OCI-M2 (cell line): Measurements from ENCODE around the gene DRD4.

Experiments
- DNase-seq: peaks from one replicate; lab custom pipeline; 2025; ENCODE audit not compliant: unreplicated experiment; lab: John Stamatoyannopoulos, UW

DRD4 gene

GRCh38 chr11:636511-637332 lies at the start of gene DRD4:
Gene DRD4 (plus strand): TSS chr11:637269. CDS start chr11:637305, 36 bp downstream.
- DNase-seq: no peak

GRCh38 chr11:587546-587945 lies 49.5 kb upstream of the DRD4 start:
- DNase-seq: no peak

DNA sequence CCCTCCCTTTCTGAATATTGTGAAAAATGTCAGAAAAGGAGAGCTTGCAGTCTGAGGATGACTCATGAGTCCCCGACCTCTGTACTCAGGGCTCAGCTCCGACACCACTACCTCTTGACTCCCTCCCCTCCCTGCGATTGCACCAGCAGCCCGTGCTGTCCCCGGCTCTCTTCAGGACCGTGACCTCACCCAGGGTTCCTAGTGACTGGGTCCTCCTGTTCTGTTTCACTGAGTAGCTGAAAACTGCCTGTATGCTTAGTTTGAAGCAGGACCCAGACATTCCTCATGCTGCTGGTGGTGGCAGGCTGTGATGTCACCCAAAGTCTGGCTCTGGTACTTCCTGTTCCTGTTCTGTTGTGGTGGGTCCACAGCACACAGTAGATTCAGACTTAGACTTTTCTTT lies 49.1 kb upstream of the DRD4 start:
- DNase-seq: no peak

DNA sequence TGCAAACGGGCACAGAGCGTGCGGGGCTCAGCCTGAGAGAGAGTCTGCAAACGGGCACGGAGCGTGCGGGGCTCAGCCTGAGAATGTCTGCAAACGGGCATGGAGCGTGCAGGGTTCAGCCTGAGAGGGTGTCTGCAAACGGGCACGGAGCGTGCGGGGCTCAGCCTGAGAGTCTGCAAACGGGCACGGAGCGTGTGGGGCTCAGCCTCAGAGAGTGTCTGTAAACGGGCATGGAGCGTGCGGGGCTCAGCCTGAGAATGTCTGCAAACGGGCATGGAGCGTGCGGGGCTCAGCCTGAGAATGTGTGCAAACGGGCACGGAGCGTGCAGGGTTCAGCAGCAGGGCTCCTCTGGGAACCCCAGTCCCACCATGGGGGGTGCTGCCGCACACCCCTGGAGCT lies 47.3 kb upstream of the DRD4 start:
- DNase-seq: no peak

- no peak for DNase-seq
These were observed 46.1 kb upstream of the DRD4 start for GRCh38 chr11:590997-591396.

GRCh38 chr11:592501-592900 lies 44.6 kb upstream of the DRD4 start:
- no peak for DNase-seq

GRCh38 chr11:592918-593317 lies 44.2 kb upstream of the DRD4 start:
- no peak for DNase-seq

DNA sequence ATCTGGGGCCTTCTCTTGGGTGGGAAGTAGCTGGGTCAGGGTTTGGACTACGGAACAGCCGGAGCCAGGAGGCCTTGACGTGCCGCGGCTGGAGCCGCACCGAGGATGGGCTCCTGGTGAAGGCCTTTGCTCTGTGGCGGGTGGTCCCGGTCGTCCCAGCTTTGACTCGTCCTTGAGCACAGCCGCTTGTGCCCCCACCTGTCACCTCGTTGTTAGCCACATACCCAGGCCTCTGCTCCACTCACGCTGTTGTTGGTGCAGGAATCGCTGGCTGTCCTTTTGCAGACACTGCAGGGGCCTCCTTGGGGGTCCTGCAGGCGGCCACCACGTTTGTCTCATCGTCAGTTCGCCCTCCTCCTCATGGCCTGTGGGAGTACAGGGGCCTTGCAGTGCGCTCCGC lies 43.7 kb upstream of the DRD4 start:
- DNase-seq: no peak

GRCh38 chr11:595400-595799 lies 41.7 kb upstream of the DRD4 start:
- no peak for DNase-seq

DNA sequence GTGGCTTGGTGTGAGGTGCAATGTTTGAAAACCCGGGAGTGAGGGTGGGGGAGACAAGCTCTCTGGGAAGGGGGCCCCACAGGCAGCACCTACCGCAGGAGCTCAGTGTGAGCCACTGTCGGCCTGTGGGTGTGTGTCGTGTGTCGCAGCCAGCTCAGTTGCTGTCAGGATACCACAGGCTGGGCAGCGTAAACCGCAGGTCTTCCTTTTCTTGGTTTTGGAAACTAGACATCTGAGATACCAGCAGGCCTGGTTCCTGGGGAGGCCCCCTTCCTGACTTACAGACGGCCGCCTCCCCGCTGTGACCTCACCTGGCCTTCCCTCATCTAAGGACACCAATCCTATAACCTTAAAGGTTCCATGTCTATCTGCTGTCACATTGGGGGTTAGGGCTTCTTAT lies 40.7 kb upstream of the DRD4 start:
- no peak for DNase-seq

GRCh38 chr11:597166-597725 lies 39.8 kb upstream of the DRD4 start:
- no peak for DNase-seq

- no peak for DNase-seq
These were observed 38.9 kb upstream of the DRD4 start for GRCh38 chr11:598005-598680.

DNA sequence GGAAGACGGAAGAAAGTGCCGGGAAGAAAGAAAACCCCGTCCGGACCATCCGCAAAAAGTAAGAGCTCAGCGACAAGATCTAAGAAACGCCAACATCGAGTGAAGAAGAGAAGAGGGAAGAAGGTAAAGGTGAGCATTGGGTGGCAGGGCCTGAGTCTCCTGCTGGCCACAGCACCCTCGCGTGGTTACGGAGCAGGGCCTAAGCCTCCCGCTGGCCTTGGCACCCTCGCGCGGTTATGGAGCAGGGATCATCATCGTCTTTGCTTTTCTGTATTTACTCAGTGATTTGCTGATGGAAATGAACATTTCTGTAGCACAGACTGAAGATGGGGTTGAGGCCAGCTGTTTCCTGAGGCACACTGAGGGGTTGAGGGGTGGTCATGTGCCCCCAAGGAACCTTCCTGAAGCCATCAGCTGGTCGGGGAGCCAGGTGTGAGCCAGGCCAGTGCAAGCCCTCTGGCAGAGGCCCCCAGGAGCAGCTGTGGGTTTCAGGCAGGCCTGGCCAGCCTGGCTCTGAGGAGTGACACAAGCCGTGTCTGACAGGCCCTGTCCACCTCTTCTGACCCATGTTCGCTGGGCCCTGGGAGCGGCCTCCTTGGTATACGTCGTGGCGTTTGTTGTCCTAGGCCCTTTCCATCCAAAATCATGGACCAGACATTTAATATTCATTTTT lies 35.4 kb upstream of the DRD4 start:
- no peak for DNase-seq

DNA sequence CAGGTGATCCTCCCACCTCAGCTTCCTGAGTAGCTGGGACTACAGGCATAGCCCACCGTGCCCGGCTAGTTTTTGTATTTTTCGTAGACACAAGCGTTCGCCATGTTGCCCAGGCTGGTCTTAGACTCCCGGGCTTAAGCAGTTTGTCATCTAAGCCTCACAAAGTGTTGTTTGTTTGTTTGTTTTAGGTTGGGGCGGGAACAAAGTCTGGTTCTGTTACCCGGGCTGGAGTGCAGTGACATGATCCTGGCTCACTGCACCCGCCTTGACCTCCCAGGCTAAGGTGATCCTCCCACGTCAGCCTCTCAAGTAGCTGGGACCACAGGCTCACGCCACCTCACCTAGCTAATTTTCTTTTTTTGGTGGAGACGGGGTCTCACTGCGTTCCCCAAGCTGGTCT lies 33.9 kb upstream of the DRD4 start:
- DNase-seq: no peak

DNA sequence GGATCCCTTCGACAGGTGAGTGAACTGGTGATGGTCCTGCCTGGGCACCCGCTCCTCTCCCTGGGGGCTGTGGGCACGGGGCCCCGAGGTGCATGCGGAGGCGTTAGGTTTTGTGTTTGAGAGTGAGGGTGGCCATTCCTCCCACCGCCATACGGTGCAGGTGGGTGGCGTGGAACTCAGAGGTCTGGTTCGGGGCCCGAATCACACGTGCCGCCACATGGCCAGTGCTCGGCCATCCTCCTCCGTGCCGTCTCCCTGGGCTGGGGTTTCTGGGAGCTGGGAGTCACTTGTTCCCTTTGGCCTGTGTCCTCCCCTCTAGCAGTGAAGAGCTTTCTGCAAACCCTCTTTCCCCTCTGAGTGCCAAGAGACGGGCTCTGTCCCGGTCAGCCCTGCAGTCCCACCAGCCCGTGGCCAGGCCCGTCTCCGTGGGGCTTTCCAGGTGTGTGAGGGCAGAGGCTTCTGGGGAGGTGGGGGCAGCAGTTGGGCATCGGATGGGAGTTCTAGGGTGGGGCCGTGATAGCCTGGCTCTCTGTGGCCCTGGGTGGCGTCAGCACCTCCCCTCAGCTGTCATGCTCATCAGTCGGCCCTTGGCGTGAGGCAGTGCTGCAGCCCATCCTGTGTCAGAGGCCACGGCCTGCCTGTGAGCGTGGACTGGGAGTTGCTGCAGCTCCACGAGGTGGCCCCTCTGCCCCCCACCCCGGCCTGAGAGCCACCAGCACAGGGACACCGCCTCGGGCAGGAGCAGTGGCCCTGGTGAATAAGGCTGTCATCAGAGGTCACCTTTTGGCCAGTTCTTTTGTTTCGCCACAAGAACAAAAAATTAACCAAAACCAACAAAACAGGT lies 31.6 kb upstream of the DRD4 start:
- DNase-seq: no peak

GRCh38 chr11:606245-606644 lies 30.8 kb upstream of the DRD4 start:
- DNase-seq: no peak

DNA sequence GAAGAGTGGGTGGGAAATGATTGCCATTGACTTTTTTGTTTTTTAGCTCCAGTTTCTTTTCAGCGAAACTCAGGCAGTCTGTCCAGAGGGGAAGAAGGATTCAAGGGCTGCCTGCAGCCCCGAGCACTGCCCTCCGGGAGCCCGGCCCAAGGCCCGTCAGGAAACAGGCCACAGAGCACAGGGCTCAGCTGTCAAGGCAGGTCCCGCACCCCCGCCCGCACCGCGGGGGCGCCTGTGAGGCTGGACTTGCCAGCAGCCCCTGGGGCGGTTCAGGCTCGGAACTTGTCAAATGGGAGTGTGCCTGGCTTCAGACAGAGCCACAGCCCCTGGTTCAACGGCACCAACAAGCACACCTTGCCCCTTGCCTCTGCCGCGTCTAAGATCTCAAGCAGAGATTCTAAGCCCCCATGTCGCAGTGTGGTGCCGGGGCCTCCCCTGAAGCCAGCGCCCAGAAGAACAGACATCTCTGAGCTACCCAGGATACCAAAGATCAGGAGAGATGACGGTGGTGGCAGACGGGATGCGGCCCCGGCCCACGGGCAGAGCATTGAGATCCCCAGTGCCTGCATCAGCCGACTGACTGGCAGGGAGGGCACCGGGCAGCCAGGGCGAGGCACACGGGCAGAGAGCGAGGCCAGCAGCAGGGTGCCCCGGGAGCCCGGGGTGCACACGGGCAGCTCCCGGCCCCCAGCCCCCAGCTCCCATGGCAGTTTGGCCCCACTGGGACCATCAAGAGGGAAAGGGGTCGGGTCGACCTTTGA lies 29.9 kb upstream of the DRD4 start:
- DNase-seq: no peak

DNA sequence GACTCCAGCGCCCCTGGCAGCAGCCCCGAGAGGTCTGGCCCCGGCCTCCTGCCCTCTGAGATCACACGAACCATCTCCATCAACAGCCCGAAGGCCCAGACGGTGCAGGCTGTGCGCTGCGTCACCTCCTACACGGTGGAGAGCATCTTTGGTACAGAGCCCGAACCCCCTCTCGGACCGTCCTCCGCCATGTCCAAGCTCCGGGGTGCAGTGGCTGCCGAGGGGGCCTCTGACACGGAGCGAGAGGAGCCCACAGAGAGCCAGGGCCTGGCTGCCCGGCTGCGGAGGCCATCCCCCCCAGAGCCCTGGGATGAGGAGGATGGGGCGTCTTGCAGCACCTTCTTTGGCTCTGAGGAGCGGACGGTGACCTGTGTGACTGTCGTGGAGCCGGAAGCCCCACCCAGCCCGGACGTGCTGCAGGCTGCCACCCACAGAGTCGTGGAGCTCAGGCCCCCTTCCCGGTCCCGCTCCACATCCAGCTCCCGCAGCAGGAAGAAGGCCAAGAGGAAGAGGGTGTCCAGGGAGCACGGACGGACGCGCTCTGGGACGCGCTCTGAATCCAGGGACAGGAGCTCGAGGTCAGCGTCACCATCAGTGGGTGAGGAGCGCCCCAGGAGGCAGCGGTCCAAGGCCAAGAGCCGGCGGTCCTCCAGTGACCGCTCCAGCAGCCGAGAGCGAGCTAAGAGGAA lies 29.0 kb upstream of the DRD4 start:
- no peak for DNase-seq

DNA sequence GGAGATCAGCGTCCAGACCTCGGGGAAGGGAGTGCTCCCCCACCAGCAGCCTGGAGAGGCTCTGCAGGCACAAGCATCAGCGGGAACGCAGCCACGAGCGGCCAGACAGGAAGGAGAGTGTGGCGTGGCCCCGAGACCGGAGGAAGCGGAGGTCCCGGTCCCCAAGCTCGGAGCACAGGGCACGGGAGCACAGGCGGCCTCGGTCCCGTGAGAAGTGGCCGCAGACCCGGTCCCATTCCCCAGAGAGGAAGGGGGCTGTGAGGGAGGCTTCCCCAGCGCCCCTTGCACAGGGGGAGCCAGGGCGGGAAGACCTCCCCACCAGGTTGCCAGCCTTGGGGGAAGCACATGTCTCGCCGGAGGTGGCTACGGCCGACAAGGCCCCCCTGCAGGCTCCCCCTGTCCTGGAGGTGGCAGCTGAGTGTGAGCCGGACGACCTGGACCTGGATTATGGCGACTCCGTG lies 28.2 kb upstream of the DRD4 start:
- DNase-seq: no peak
